GM12875 (cell line): Measurements from ENCODE around the gene C2CD4B.

ENCODE experiments used
- H3K4me3 ChIP-seq: one replicate; pipeline ENCODE4 v1.5.1; 2011; ENCODE audit warnings: low read depth, low read length, control low read depth
- CTCF ChIP-seq: IDR thresholded peaks from 2 replicates; pipeline ENCODE4 v1.5.1; 2011; ENCODE audit warnings: low read depth, mild to moderate bottlenecking, control low read depth, inconsistent platforms, low read length, moderate library complexity, borderline replicate concordance; ENCODE audit not compliant: insufficient read depth

Gene C2CD4B

GRCh38 chr15:62128916-62129315 lies 36.2 kb downstream of the C2CD4B start:
- H3K4me3 ChIP-seq, result no peak overlapping the region
- no peak for TF ChIP-seq CTCF

- TF ChIP-seq CTCF, result no peak
- H3K4me3 ChIP-seq, result no peak overlapping the region
Measured at GRCh38 chr15:62126364-62126763, 38.7 kb downstream of the C2CD4B start.

GRCh38 chr15:62125773-62126172 lies 39.3 kb downstream of the C2CD4B start:
- no peak overlapping the region for H3K4me3 ChIP-seq
- TF ChIP-seq CTCF, result no peak

GRCh38 chr15:62124973-62125303 lies 40.1 kb downstream of the C2CD4B start:
- TF ChIP-seq CTCF, result no peak
- H3K4me3 ChIP-seq, result no peak overlapping the region

- H3K4me3 ChIP-seq, result no peak overlapping the region
- TF ChIP-seq CTCF, result no peak
Measured at GRCh38 chr15:62124176-62124972, 40.7 kb downstream of the C2CD4B start.

GRCh38 chr15:62122249-62122648 lies 42.8 kb downstream of the C2CD4B start:
- no peak for TF ChIP-seq CTCF
- no peak overlapping the region for H3K4me3 ChIP-seq

- H3K4me3 ChIP-seq, result no peak overlapping the region
- no peak for TF ChIP-seq CTCF
Measured at GRCh38 chr15:62121273-62122015, 43.6 kb downstream of the C2CD4B start.
